GM12801 (cell line): Measurements from ENCODE around the gene ASB4.

Experiments
- TF ChIP-seq, protein P1 (sequence below): IDR thresholded peaks from one replicate; pipeline ENCODE4 v1.5.1; 2011; ENCODE audit warnings: control low read depth; ENCODE audit not compliant: insufficient read length; ENCODE audit errors: extremely low read depth

The ASB4 gene

DNA sequence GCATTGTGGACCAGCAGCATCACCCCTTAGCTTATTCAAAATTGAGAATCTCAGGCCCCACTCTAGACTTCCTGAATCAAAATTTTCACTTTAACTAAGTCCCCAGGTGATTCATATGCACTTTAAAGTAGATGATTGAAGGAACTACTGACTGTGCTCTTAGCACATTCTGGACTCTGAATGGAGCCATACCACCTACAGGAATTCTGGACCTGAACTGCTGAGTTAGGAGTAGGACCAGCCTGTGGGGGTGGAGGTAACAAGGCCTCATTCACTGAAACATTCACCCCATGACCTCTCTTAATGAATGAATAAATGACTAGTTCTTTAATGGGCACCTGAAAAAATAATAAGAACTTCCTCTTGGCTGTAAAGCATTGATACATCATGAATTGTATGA lies 103.3 kb downstream of the ASB4 start:
- TF ChIP-seq, protein P1, sequence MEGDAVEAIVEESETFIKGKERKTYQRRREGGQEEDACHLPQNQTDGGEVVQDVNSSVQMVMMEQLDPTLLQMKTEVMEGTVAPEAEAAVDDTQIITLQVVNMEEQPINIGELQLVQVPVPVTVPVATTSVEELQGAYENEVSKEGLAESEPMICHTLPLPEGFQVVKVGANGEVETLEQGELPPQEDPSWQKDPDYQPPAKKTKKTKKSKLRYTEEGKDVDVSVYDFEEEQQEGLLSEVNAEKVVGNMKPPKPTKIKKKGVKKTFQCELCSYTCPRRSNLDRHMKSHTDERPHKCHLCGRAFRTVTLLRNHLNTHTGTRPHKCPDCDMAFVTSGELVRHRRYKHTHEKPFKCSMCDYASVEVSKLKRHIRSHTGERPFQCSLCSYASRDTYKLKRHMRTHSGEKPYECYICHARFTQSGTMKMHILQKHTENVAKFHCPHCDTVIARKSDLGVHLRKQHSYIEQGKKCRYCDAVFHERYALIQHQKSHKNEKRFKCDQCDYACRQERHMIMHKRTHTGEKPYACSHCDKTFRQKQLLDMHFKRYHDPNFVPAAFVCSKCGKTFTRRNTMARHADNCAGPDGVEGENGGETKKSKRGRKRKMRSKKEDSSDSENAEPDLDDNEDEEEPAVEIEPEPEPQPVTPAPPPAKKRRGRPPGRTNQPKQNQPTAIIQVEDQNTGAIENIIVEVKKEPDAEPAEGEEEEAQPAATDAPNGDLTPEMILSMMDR = no peak

DNA sequence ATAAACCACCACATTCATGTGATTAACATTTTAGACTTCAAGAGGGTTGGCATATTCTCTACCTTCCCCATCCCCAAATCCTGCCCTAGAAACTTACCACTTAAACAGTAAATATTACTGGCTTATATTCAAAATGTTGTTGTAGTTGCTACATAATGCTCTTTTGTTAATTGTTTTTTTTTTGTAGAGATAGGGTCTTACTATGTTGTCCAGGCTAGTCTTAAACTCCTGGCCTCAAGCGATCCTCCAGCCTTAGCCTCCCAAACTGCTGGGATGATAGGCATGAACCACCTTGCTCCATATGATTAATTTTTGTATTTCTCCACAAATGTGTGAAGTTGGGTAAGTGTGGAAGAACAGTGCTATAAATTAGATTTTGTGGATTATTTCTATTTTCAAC lies 104.0 kb downstream of the ASB4 start:
- TF ChIP-seq, protein P1 = no peak
